K562 (cell line): ENCODE data around the gene ESPN. TPM values are rescaled to one million over a fixed set of nuclear protein-coding genes. Genes with fewer than 3 reads are reported as not detected.

Source experiments
- ATAC-seq: fragments of 200-7000 bp; cut with Tn5 transposase; 3 replicates; pipeline ENCODE4 v1.9.1; 2020; ENCODE audit warnings: moderate library complexity
- BruUV-seq: library from RNA; stranded (reverse); fragments of 400-500 nt; replicated peaks from 2 replicates; lab custom pipeline; 2021; lab: Mats Ljungman, UMichigan
- CTCF ChIA-PET: fragments of 300-600 bp; formaldehyde crosslinking; extraction: SDS; loops from one replicate; lab custom pipeline; 2021; ENCODE audit warnings: low intra/inter-chr PET ratio; lab: Yijun Ruan, JAX
- POLR2A ChIA-PET: fragments of 300-600, 350-650 bp; sonication (Branson Sonifier 250); formaldehyde crosslinking; extraction: SDS; loops from one replicate; lab custom pipeline; 2021; ENCODE audit warnings: antibody characterized with exemption, inconsistent platforms; lab: Yijun Ruan, JAX
- DNase-seq, 4 experiments: peaks; one replicate each; pipeline versions ENCODE4 v3.0.0 to v3.0.0-alpha.2; 2011 to 2018; ENCODE audit warnings: low spot score in 3 of 4, mixed read lengths in 3 of 4; ENCODE audit errors: extremely low read depth in 1 of 4
- FAIRE-seq: peaks from 2 replicates; lab custom pipeline; 2011; peaks lifted over from hg19 to GRCh38; lab: Jason Lieb, UNC
- H2AFZ ChIP-seq: 2 replicates; pipeline ENCODE4 v1.6.0; 2011; ENCODE audit warnings: low read depth, low read length, control low read depth, inconsistent platforms
- H3K27ac ChIP-seq: fragments of 200-600 bp; 3 replicates; pipeline ENCODE4 v1.8.0; 2011; ENCODE audit warnings: low read depth, mild to moderate bottlenecking, control low read depth, inconsistent platforms, low read length, moderate library complexity, mixed read lengths; ENCODE audit errors: extremely low read depth
- H3K27me3 ChIP-seq, 2 experiments: fragments of 300-600 bp in 1 of 2; 2 replicates in 1 of 2; 3 replicates in 1 of 2; pipeline versions ENCODE4 v1.6.0 to v1.8.0; 2011; ENCODE audit warnings: inconsistent platforms in 2 of 2, low read length in 2 of 2, mild to moderate bottlenecking in 1 of 2, mixed read lengths in 1 of 2, moderate library complexity in 1 of 2; ENCODE audit not compliant: control insufficient read depth in 2 of 2, insufficient read depth in 2 of 2
- H3K36me3 ChIP-seq: fragments of 300-600 bp; 3 replicates; pipeline ENCODE4 v1.8.0; 2011; ENCODE audit warnings: mild to moderate bottlenecking, low read length, inconsistent platforms; ENCODE audit not compliant: control insufficient read depth, insufficient read depth
- H3K4me1 ChIP-seq, 2 experiments: fragments of 200-600 bp in 1 of 2; replicated peaks in 1 of 2; 2 replicates in 1 of 2; 3 replicates in 1 of 2; pipeline versions ENCODE4 v1.5.1 to v1.8.0; 2011; ENCODE audit warnings: inconsistent platforms in 2 of 2, low read length in 2 of 2, mild to moderate bottlenecking in 1 of 2, mixed read lengths in 1 of 2, moderate library complexity in 1 of 2; ENCODE audit not compliant: control insufficient read depth in 2 of 2, insufficient read depth in 2 of 2
- H3K4me2 ChIP-seq: 2 replicates; pipeline ENCODE4 v1.6.1; 2011; ENCODE audit warnings: low read length, control low read depth, inconsistent platforms, mixed read lengths; ENCODE audit not compliant: insufficient read depth
- H3K4me3 ChIP-seq: fragments of 200-600 bp; sonication (generic), shearing (Covaris generic); 2 replicates; pipeline ENCODE4 v1.5.1; 2016; ENCODE audit warnings: control low read depth, inconsistent platforms
- H3K79me2 ChIP-seq: fragments of 200-600 bp; 3 replicates; pipeline ENCODE4 v1.8.0; 2011; ENCODE audit warnings: low read length, inconsistent platforms; ENCODE audit not compliant: control insufficient read depth, insufficient read depth
- H3K9ac ChIP-seq, 2 experiments: 2 replicates each; pipeline versions ENCODE4 v1.6.0 to v1.6.1; 2011; ENCODE audit warnings: low read depth in 2 of 2, low read length in 2 of 2, control low read depth in 1 of 2, inconsistent platforms in 1 of 2, mild to moderate bottlenecking in 1 of 2, mixed read lengths in 1 of 2; ENCODE audit not compliant: insufficient read depth in 1 of 2
- H3K9me1 ChIP-seq: one replicate; pipeline ENCODE4 v1.6.0; 2011; ENCODE audit warnings: inconsistent platforms, mild to moderate bottlenecking, low read length, moderate library complexity; ENCODE audit not compliant: control insufficient read depth, insufficient read depth
- H3K9me3 ChIP-seq: replicated peaks from 2 replicates; pipeline ENCODE4 v1.5.1; 2011; ENCODE audit warnings: low read depth, low read length, inconsistent platforms; ENCODE audit not compliant: control insufficient read depth, insufficient read depth
- H4K20me1 ChIP-seq: replicated peaks from 2 replicates; pipeline ENCODE4 v1.6.1; 2011; ENCODE audit warnings: low read length, inconsistent platforms, mixed read lengths; ENCODE audit not compliant: control insufficient read depth, insufficient read depth
- MYC ChIP-seq, 2 experiments: fragments of 250-450 bp in 1 of 2; sonication (Bioruptor Pico) in 1 of 2; IDR thresholded peaks; 2 replicates each; pipeline versions ENCODE4 v1.5.1 to v1.6.1; 2012 to 2021; ENCODE audit warnings: low read depth in 2 of 2, borderline replicate concordance in 1 of 2, improper control_type of control experiment in 1 of 2, low read length in 1 of 2, mild to moderate bottlenecking in 1 of 2, moderate library complexity in 1 of 2
- PREB ChIP-seq: sonication (generic); formaldehyde crosslinking; IDR thresholded peaks from 2 replicates; pipeline ENCODE4 v1.8.1; 2023; ENCODE audit warnings: mild to moderate bottlenecking, missing genetic modification reagents
- SPI1 ChIP-seq: IDR thresholded peaks from 2 replicates; pipeline ENCODE4 v1.6.1; 2011; ENCODE audit warnings: low read depth, low read length, control low read depth, borderline replicate concordance
- UBTF ChIP-seq, 2 experiments: IDR thresholded peaks; 2 replicates each; pipeline ENCODE4 v1.6.1; 2012; ENCODE audit warnings: improper control_type of control experiment in 2 of 2, low read depth in 2 of 2, low read length in 2 of 2, borderline replicate concordance in 1 of 2
- XRCC5 ChIP-seq: fragments of 200-400 bp; formaldehyde crosslinking; IDR thresholded peaks from 2 replicates; pipeline ENCODE4 v1.6.1; 2017; ENCODE audit warnings: low read depth, mild to moderate bottlenecking, low read length
- ZNF165 ChIP-seq: fragments of 250-450 bp; sonication (Bioruptor Pico); IDR thresholded peaks from 2 replicates; pipeline ENCODE4 v1.4.0; 2020; ENCODE audit warnings: borderline replicate concordance
- ZNF253 ChIP-seq: fragments of 250-450 bp; sonication (Bioruptor Pico); conservative IDR thresholded peaks from 2 replicates; pipeline ENCODE4 v1.6.1; 2021; ENCODE audit warnings: mild to moderate bottlenecking
- WGBS: fragments of 100-300 bp; shearing (Covaris generic); methylation state at CpG from one replicate; pipeline ENCODE4 v1.1.6; 2016; ENCODE audit warnings: low coverage, mixed read lengths; ENCODE audit not compliant: insufficient coverage; ENCODE audit errors: missing lambda C conversion rate; 5-methylcytosine and 5-hydroxymethylcytosine counted together
- in situ Hi-C: fragments of 300-500 bp; cut with MboI; formaldehyde crosslinking; loops from 4 replicates; pipeline ENCODE4 v1.15.0; 2018; ENCODE audit warnings: inconsistent platforms, mixed read lengths
- intact Hi-C: fragments of 100-400 bp; cut with micrococcal nuclease; formaldehyde crosslinking; loops from 2 replicates; pipeline ENCODE4 v1.14.2; 2022
- polyA plus RNA-seq, 8 experiments: library from polyadenylated mRNA; depleted of rRNA in 4 of 8; stranded (reverse) in 5 of 8; unstranded in 3 of 8; fragments of >200 nt; fragmentation: Nextera tagmentation in 2 of 8; fragmentation: Illumina TruSeq in 1 of 8; extraction: Ambion mirVana in 2 of 8; extraction: Trizol in 1 of 8; gene quantifications; 2 replicates each; pipeline versions ENCODE4 v1.2.1 to v1.2.3, GENCODE V29; 2011 to 2014; ENCODE audit warnings: inconsistent platforms in 1 of 8, missing spikeins in 1 of 8
- total RNA-seq, 7 experiments: library from RNA; depleted of rRNA in 6 of 7; stranded (reverse); fragments of >200 nt in 6 of 7; fragmentation: Illumina TruSeq in 2 of 7; extraction: Trizol in 2 of 7; gene quantifications; 2 replicates each; pipeline versions ENCODE4 v1.2.1 to v1.2.3, GENCODE V29; 2011 to 2021; ENCODE audit warnings: low replicate concordance in 1 of 7

The ESPN gene
- total and polyA plus RNA-seq, 9 of the 15 experiments (the other 6 are each of a cell fraction or from before 2014, with no cell fraction given), result 0.07 to 1.2 (median 0.45) TPM; not detected in 3

GRCh38 chr1:6498576-6499111 is 74.1 kb downstream of the ESPN start:
- Histone ChIP-seq H3K27me3 (peaks cover 57 to 79% of the 10 kb centered on the region in 2 experiments), H3K36me3 (no peaks in the 10 kb centered on the region), H3K9me1 (no peaks in the 10 kb centered on the region), H4K20me1 (peaks cover 45% of the 10 kb centered on the region), H2AFZ (no peak overlapping the region), H3K4me2 (no peak overlapping the region), H3K9ac (peak overlapping the region in 1 of 2 experiments; percentile 72; a peak in 2 of 4 replicates), H3K4me1 (peaks cover 0 to 53% of the 10 kb centered on the region in 2 experiments; a peak in 2 of 5 replicates), H3K27ac (no peak overlapping the region), H3K9me3 (no peaks in the 10 kb centered on the region), H3K79me2 (no peaks in the 10 kb centered on the region), H3K4me3 (no peak overlapping the region)
- ATAC-seq, result peak; percentile 51
- whole genome bisulfite sequencing, result 22% methylated on average over 13 of the region's 13 CpGs
- CTCF ChIA-PET, result no interaction called here
- POLR2A ChIA-PET, result interaction anchor here (0.5 to 1.9 kb wide), 8 partner anchors 13 to 300 kb away, joined by 3 to 15 read pairs (median 4); partner anchors contain the start of gene CAMTA1
- in situ Hi-C loops (loop anchor here (10.0 to 25.0 kb wide), 2 partner anchors 136 to 714 kb away; no protein-coding TSS in a partner anchor), intact Hi-C loops (no loop called here)
- no peak for DNase-seq
- FAIRE-seq, result no peak
- no TSS peak for BruUV-seq
- TF ChIP-seq UBTF (IDR thresholded peaks at IDR 0.05; ENCODE audit: borderline replicate concordance in 1 of 2, low read depth in 2 of 2, low read length in 2 of 2) (peak in 1 of 2 experiments; percentile 61; a peak in 1 of 4 replicates), SPI1 (no peak), MYC (IDR thresholded peaks at IDR 0.05; ENCODE audit: low read depth, low read length) (no peak), MYC (CRISPR knock-in tag; IDR thresholded peaks at IDR 0.05; ENCODE audit: borderline replicate concordance, low read depth) (no peak), ZNF165 (no peak), PREB (CRISPR knock-in tag) (no peak), XRCC5 (no peak), ZNF253 (CRISPR knock-in tag) (no peak)
